GM04503 (cell line): ENCODE measurements around the gene DPP10.
"Not testable (repeated sequence)": the region's sequence is repeated elsewhere in the genome, so short reads cannot be mapped to it uniquely, and the experiment has no call there.

Experiments
- DNase-seq: peaks from one replicate; pipeline ENCODE4 v3.0.0-alpha.2; 2012; ENCODE audit warnings: low read depth

The DPP10 gene

DNA sequence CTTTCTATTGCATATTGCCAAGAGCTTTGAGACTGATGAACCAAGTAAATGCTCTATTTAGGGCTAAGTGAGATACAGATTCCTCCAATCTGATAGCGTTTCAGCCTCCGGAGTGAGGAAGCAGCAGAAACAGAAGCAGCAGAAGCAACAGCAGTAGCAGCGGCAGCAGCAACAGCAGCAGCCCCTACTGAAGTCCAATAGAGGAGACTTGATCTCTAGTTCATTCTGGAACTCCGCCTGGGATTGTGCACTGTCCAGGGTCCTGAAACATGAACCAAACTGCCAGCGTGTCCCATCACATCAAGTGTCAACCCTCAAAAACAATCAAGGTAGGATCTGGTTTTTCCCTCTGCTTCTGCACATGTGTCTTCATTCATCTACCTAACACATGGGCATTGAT, at the start of gene DPP10:
TSS of gene DPP10 (plus strand) at position 132 of the 400 bp plus-strand sequence.
- no peak for DNase-seq

DNA sequence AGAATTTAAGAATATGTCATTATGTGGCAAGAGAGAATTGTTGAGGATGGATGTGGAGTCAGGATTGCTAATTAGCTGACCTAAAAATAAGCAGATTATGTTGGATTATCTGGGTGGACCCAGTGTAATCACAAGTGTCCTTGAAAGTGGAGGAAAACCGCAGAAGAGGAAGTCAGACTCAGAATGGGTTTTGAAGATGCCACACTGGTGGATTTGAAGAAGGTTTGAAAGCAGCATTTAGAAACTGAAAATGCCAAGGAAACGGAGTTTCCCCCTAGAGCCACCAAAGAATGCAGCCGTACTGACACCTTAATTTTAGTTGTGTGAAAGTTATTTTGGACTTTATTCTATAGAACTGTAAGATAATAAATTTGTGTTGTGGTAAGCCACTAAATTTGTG, 41.6 kb upstream of the DPP10 start:
- DNase-seq = no peak

GRCh38 chr2:114405247-114406116, 37.0 kb upstream of the DPP10 start:
- no peak for DNase-seq

DNA sequence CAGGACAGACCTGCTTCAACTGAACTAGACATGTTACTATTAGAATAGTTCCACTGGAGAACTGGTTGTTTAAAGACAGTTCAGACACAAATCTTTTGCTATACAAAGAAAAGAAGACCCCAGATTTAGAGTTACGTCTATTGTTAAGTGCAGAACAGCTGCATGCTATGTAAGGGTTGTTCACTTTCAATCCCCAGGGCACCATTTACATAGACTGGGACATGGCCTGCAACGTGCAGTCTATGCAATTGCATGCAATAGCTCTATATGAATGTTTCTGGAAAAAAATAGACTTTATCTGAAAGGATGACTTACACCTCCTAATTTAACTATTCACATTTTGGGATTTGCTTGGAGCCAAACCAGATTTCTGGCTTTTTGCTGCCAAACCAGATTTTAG, 36.1 kb upstream of the DPP10 start:
- DNase-seq = no peak

DNA sequence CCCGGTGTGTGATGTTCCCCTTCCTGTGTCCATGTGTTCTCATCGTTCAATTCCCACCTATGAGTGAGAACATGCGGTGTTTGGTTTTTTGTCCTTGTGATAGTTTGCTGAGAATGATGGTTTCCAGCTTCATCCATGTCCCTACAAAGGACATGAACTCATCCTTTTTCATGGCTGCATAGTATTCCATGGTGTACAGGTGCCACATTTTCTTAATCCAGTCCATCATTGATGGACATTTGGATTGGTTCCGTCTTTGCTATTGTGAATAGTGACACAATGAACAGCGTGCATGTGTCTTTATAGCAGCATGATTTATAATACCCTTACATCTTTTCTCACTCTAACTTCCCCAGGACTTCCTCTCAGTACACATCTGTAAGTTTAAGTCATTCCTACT, 35.1 kb upstream of the DPP10 start:
- not testable (repeated sequence) for DNase-seq

DNA sequence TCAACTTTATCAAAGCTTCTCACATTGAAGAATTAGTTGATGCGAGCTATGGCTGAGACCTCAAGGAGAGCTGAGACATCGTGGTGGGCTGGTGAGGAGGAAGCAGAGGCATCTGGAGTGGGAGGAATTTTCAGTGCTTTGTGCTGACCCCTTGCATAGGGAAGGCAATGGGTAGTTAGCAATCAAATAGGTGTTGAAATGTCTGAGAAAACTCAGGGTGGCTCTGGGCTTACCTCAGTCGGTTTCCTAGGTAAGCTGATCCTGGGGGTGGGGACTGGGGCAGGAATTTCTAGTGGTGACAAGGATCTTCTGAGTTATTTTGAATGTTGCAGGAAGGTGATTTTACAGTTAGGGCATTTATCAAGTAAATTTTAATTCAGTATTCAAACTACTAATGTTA, 20.7 kb upstream of the DPP10 start:
- no peak for DNase-seq

GRCh38 chr2:114424699-114425098, 17.7 kb upstream of the DPP10 start:
- DNase-seq = no peak

GRCh38 chr2:114426756-114427155, 15.7 kb upstream of the DPP10 start:
- no peak for DNase-seq

DNA sequence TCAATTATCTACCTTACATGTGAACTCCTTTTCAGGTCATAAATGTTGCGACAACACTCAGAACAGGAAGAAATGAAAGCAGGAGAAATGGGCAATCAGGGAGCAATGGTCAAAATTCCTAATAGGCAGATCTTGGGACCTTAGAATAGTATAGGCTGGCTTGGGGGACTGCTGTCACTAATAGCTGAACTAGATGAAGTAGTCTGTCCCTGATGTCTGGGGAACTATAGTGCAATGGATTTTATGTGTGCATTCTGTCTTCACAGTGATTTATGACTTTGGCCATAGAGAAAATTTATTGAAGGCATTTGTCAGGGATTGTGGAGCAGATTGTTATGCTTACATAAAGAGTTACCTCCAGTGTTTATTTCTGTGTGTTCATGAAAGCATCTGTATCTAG, 6.1 kb upstream of the DPP10 start:
- no peak for DNase-seq

DNA sequence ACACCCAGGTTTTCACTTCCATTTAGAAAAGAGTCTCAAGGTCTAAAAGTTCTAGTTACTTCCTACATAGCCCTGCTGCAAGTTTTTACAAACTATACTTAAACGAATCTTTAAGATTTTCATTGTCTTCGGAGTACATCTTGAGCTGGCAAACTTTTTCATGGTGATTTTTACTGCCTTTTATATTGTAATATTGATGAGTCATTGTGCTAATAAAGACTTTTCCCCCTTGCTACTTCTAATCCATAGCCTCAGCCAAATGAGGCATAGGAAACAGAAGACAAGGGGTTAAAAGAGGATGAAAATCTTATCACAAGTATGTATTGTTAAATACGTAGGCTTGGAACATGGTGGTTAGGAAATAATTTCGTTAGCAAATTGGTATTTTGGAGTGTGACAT, 4.1 kb downstream of the DPP10 start:
- DNase-seq = no peak

- DNase-seq = no peak
Observed at GRCh38 chr2:114450639-114451038, 8.2 kb downstream of the DPP10 start.

- DNase-seq = no peak
Observed at GRCh38 chr2:114456566-114456965, 14.1 kb downstream of the DPP10 start.

DNA sequence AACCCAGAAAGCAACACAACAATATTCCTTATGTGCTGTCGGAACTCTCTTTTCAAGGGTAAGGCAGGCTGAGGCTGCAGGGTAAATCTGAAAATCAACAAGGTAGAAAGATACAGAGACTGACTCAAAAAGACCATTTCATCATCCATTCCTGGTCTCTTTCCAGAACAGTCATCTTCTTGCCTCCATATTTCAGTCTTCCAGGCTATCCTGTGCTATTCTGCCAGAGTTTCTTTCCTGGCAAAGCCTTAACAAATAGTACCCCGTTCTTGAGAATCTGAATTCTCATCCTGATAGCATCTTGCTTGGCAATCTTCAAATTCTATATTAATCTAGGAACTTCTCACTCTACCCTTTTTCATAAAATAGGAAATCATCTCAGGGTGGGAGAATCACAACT, 15.5 kb downstream of the DPP10 start:
- no peak for DNase-seq

- DNase-seq = no peak
Observed at GRCh38 chr2:114461116-114461515, 18.7 kb downstream of the DPP10 start.

DNA sequence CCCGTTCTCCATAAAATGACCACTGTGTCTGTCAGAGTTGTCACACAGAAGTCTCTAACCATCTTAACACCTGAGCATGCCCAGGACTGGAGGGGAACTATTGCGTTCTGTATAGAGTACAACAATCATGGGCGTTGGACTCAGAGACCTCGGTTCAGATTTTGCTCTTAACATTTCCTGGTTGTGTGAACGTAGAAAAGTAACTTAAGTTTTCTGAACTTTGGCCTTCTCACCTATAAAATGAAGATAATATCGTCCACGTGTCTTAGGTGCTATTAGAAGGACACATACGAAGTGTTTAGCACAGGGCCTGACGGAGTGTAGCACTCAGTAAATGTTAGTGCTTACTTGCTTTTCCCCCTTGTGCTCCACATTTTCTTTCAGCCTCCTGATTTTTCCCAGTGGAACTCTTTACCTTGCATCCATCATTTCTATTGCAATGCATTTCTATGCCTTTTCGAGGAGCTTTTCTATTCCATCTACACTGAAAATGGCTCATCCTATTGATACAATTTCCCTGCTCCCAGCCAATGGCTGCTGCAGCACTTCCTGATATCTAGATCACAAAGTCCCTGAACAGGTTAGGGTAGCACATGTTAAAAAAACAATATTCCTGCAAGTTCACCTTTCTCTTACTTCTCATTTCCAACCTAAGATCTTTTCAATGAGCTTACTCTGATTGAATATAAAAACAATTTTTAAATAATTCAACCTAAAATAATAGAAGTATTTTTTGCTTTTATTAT, 22.7 kb downstream of the DPP10 start:
- no peak for DNase-seq

- DNase-seq = no peak
Observed at GRCh38 chr2:114468343-114468742, 25.9 kb downstream of the DPP10 start.

DNA sequence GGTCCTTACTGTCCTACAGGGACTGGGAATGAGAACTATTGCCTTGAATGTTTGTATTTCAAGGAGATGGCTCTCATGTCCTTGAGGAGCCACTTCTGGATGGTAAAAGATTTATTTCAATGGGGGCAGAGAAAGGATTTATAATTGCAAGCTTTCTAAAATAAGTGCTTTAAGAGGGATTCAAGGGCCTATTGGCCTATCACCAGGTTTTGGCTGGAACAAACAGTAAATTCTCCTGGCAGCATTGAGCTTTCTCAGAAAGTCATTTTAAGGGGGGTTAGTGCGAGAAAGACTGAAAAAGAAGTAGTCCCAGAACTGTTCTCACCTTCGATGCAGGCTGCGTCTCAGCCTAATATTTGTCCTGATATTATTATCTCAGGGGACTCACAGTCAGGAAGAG, 29.8 kb downstream of the DPP10 start:
- DNase-seq = no peak

DNA sequence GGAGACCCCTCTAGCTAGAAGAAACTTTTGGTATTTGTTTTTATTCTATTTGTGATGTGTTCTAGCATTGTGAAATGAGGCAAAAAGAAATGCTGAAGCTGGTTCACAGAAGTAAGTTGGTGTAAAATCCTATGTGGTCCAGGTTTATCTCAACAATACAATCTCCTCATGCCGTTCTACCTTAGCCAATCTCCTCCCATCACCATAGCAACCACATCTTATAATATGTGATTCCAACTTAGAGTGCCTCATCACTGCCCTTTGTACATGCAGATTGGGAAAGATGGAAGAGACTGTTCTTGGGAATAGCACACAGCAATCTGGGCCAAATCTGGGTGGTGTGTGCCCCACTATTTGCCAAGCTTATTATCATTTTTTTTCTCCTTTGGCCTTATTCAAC, 30.3 kb downstream of the DPP10 start:
- no peak for DNase-seq

- DNase-seq = no peak
Observed at GRCh38 chr2:114488841-114489530, 46.5 kb downstream of the DPP10 start.

- no peak for DNase-seq
Observed at GRCh38 chr2:114495046-114495445, 52.6 kb downstream of the DPP10 start.

DNA sequence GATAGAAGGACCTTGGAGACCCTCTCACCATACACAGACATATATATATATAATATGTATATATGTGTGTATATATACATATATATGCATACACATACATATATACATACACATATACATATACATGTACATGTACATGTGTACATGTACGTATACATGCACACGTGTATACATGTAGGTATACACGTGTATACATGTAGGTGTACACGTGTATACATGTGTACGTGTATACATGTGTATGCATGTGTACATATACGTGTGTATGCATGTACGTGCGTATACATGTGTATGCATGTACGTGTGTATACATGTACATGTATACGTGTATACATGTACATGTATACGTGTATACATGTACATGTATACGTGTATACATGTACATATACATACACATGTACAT, 54.5 kb downstream of the DPP10 start:
- no peak for DNase-seq

GRCh38 chr2:114499101-114499500, 56.7 kb downstream of the DPP10 start:
- DNase-seq = no peak

DNA sequence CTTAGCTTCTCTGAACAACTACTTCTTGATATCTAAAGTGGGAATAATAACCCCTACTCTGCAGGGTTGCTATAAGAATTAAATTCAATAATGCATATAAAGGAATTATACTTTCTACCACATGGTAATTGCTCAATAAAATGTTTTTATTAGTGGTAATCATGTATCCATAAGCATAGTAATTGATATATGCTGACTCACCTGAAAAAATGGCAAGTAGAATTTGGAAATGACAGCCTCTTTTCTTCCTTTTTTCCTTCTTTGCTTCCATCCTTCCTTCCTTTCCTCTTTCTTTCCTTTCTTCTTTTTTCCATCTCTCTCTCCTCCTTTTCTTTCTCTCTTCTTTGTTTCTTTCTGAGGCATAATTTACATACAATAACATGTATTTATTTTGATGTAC, 65.3 kb downstream of the DPP10 start:
- DNase-seq = no peak
